ENCODE results near the gene HHAT. TPM values are rescaled to one million over a fixed set of nuclear protein-coding genes. Genes with fewer than 3 reads are reported as not detected.
"Not testable (repeated sequence)": the region's sequence is repeated elsewhere in the genome, so short reads cannot be mapped to it uniquely, and the experiment has no call there.

The HHAT gene
- polyA plus RNA-seq, 4 donors, result 0.27 to 4.0 (median 1.4) TPM

- Histone ChIP-seq H3K27me3 (ENCODE audit: control insufficient read depth in 3 of 3, insufficient read depth in 3 of 3, low read length in 3 of 3) (no peaks in the 10 kb centered on the region), H3K9me3 (ENCODE audit: control insufficient read depth in 2 of 2, insufficient read depth in 1 of 2, low read depth in 1 of 2, low read length in 1 of 2) (no peaks in the 10 kb centered on the region), H3K4me1 (ENCODE audit: control insufficient read depth in 3 of 3, insufficient read depth in 2 of 3, low read depth in 1 of 3, low read length in 2 of 3) (no peaks in the 10 kb centered on the region), H3K27ac (ENCODE audit: low read depth in 1 of 3, low read length in 2 of 3) (no peak overlapping the region), H3K36me3 (ENCODE audit: control insufficient read depth in 3 of 3, insufficient read depth in 2 of 3, low read depth in 1 of 3, low read length in 3 of 3) (no peaks in the 10 kb centered on the region), H3K4me3 (ENCODE audit: low read depth in 1 of 3, low read length in 3 of 3) (no peak overlapping the region)
- DNase-seq (no peak), FAIRE-seq (no peak)
- 94 to 98% (median 98%) methylated on average over 5 of the region's 5 CpGs for WGBS, 3 donors
Measured at GRCh38 chr1:210397681-210398080, 69.0 kb downstream of the HHAT start.

- H3K9me3 ChIP-seq (ENCODE audit: control insufficient read depth in 2 of 2, insufficient read depth in 1 of 2, low read depth in 1 of 2, low read length in 1 of 2), result no peaks in the 10 kb centered on the region
- no peak overlapping the region for H3K4me3 ChIP-seq (ENCODE audit: low read depth in 1 of 3, low read length in 3 of 3)
- H3K27me3 ChIP-seq (ENCODE audit: control insufficient read depth in 3 of 3, insufficient read depth in 3 of 3, low read length in 3 of 3), result no peaks in the 10 kb centered on the region
- FAIRE-seq (no peak), DNase-seq (no peak)
- WGBS, 3 donors, result 57 to 73% (median 72%) methylated on average over 1 of the region's 1 CpG
- H3K27ac ChIP-seq (ENCODE audit: low read depth in 1 of 3, low read length in 2 of 3), result no peak overlapping the region
- no peaks in the 10 kb centered on the region for H3K36me3 ChIP-seq (ENCODE audit: control insufficient read depth in 3 of 3, insufficient read depth in 2 of 3, low read depth in 1 of 3, low read length in 3 of 3)
- H3K4me1 ChIP-seq (ENCODE audit: control insufficient read depth in 3 of 3, insufficient read depth in 2 of 3, low read depth in 1 of 3, low read length in 2 of 3), result no peaks in the 10 kb centered on the region
Measured at GRCh38 chr1:210398466-210398865, 69.8 kb downstream of the HHAT start.

GRCh38 chr1:210400043-210400840, 71.5 kb downstream of the HHAT start:
- no peak for FAIRE-seq
- 54 to 65% (median 57%) methylated on average over 5 of the region's 5 CpGs for WGBS, 3 donors

GRCh38 chr1:210402560-210402959, 73.9 kb downstream of the HHAT start:
- Histone ChIP-seq H3K4me1 (ENCODE audit: control insufficient read depth in 3 of 3, insufficient read depth in 2 of 3, low read depth in 1 of 3, low read length in 2 of 3) (no peaks in the 10 kb centered on the region), H3K27me3 (ENCODE audit: control insufficient read depth in 3 of 3, insufficient read depth in 3 of 3, low read length in 3 of 3) (no peaks in the 10 kb centered on the region), H3K36me3 (ENCODE audit: control insufficient read depth in 3 of 3, insufficient read depth in 2 of 3, low read depth in 1 of 3, low read length in 3 of 3) (no peaks in the 10 kb centered on the region), H3K9me3 (ENCODE audit: control insufficient read depth in 2 of 2, insufficient read depth in 1 of 2, low read depth in 1 of 2, low read length in 1 of 2) (no peaks in the 10 kb centered on the region), H3K27ac (ENCODE audit: low read depth in 1 of 3, low read length in 2 of 3) (no peak overlapping the region), H3K4me3 (ENCODE audit: low read depth in 1 of 3, low read length in 3 of 3) (no peak overlapping the region)
- DNase-seq (no peak), FAIRE-seq (no peak)
- 89 to 100% (median 96%) methylated on average over 1 of the region's 1 CpG for WGBS, 3 donors

More at GRCh38 chr1:210400043-210400840, 71.5 kb downstream of the HHAT start:
- Histone ChIP-seq H3K36me3 (ENCODE audit: control insufficient read depth in 3 of 3, insufficient read depth in 2 of 3, low read depth in 1 of 3, low read length in 3 of 3) (no peaks in the 10 kb centered on the region), H3K27me3 (ENCODE audit: control insufficient read depth in 3 of 3, insufficient read depth in 3 of 3, low read length in 3 of 3) (no peaks in the 10 kb centered on the region), H3K27ac (ENCODE audit: low read depth in 1 of 3, low read length in 2 of 3) (no peak overlapping the region), H3K4me3 (ENCODE audit: low read depth in 1 of 3, low read length in 3 of 3) (no peak overlapping the region), H3K9me3 (ENCODE audit: control insufficient read depth in 2 of 2, insufficient read depth in 1 of 2, low read depth in 1 of 2, low read length in 1 of 2) (no peaks in the 10 kb centered on the region), H3K4me1 (ENCODE audit: control insufficient read depth in 3 of 3, insufficient read depth in 2 of 3, low read depth in 1 of 3, low read length in 2 of 3) (no peaks in the 10 kb centered on the region)
- DNase-seq, result peak; percentile 52 to 54

GRCh38 chr1:210405316-210405715, 76.6 kb downstream of the HHAT start:
- Histone ChIP-seq H3K4me3 (ENCODE audit: low read depth in 1 of 3, low read length in 3 of 3) (no peak overlapping the region), H3K27me3 (ENCODE audit: control insufficient read depth in 3 of 3, insufficient read depth in 3 of 3, low read length in 3 of 3) (no peaks in the 10 kb centered on the region), H3K9me3 (ENCODE audit: control insufficient read depth in 2 of 2, insufficient read depth in 1 of 2, low read depth in 1 of 2, low read length in 1 of 2) (no peaks in the 10 kb centered on the region), H3K36me3 (ENCODE audit: control insufficient read depth in 3 of 3, insufficient read depth in 2 of 3, low read depth in 1 of 3, low read length in 3 of 3) (no peaks in the 10 kb centered on the region), H3K27ac (ENCODE audit: low read depth in 1 of 3, low read length in 2 of 3) (no peak overlapping the region), H3K4me1 (ENCODE audit: control insufficient read depth in 3 of 3, insufficient read depth in 2 of 3, low read depth in 1 of 3, low read length in 2 of 3) (no peaks in the 10 kb centered on the region)
- DNase-seq (no peak), FAIRE-seq (no peak)
- 88 to 96% (median 94%) methylated on average over 4 of the region's 4 CpGs for WGBS, 3 donors

- not testable (repeated sequence) for H3K27ac ChIP-seq (ENCODE audit: low read depth in 1 of 3, low read length in 2 of 3); H3K4me3 ChIP-seq (ENCODE audit: low read depth in 1 of 3, low read length in 3 of 3); H3K27me3 ChIP-seq (ENCODE audit: control insufficient read depth in 3 of 3, insufficient read depth in 3 of 3, low read length in 3 of 3); H3K9me3 ChIP-seq (ENCODE audit: control insufficient read depth in 2 of 2, insufficient read depth in 1 of 2, low read depth in 1 of 2, low read length in 1 of 2); FAIRE-seq; H3K4me1 ChIP-seq (ENCODE audit: control insufficient read depth in 3 of 3, insufficient read depth in 2 of 3, low read depth in 1 of 3, low read length in 2 of 3); H3K36me3 ChIP-seq (ENCODE audit: control insufficient read depth in 3 of 3, insufficient read depth in 2 of 3, low read depth in 1 of 3, low read length in 3 of 3); DNase-seq
- 77 to 92% (median 86%) methylated on average over 2 of the region's 2 CpGs for WGBS, 3 donors
Measured at GRCh38 chr1:210406341-210406740, 77.6 kb downstream of the HHAT start.

- no peaks in the 10 kb centered on the region for H3K4me1 ChIP-seq (ENCODE audit: control insufficient read depth in 3 of 3, insufficient read depth in 2 of 3, low read depth in 1 of 3, low read length in 2 of 3)
- no peak overlapping the region for H3K27ac ChIP-seq (ENCODE audit: low read depth in 1 of 3, low read length in 2 of 3)
- no peaks in the 10 kb centered on the region for H3K36me3 ChIP-seq (ENCODE audit: control insufficient read depth in 3 of 3, insufficient read depth in 2 of 3, low read depth in 1 of 3, low read length in 3 of 3)
- FAIRE-seq (no peak), DNase-seq (peak; percentile 65 to 76)
- no peaks in the 10 kb centered on the region for H3K9me3 ChIP-seq (ENCODE audit: control insufficient read depth in 2 of 2, insufficient read depth in 1 of 2, low read depth in 1 of 2, low read length in 1 of 2)
- WGBS, 3 donors, result 27 to 29% (median 27%) methylated on average over 9 of the region's 9 CpGs
- H3K4me3 ChIP-seq (ENCODE audit: low read depth in 1 of 3, low read length in 3 of 3), result no peak overlapping the region
- H3K27me3 ChIP-seq (ENCODE audit: control insufficient read depth in 3 of 3, insufficient read depth in 3 of 3, low read length in 3 of 3), result no peaks in the 10 kb centered on the region
Measured at GRCh38 chr1:210407207-210407886, 78.6 kb downstream of the HHAT start.

GRCh38 chr1:210407887-210408252, 79.2 kb downstream of the HHAT start:
- 88 to 100% (median 89%) methylated on average over 1 of the region's 1 CpG for WGBS, 3 donors
- FAIRE-seq, result no peak

More at GRCh38 chr1:210407887-210408252, 79.2 kb downstream of the HHAT start:
- Histone ChIP-seq H3K27ac (ENCODE audit: low read depth in 1 of 3, low read length in 2 of 3) (no peak overlapping the region), H3K36me3 (ENCODE audit: control insufficient read depth in 3 of 3, insufficient read depth in 2 of 3, low read depth in 1 of 3, low read length in 3 of 3) (no peaks in the 10 kb centered on the region), H3K27me3 (ENCODE audit: control insufficient read depth in 3 of 3, insufficient read depth in 3 of 3, low read length in 3 of 3) (no peaks in the 10 kb centered on the region), H3K9me3 (ENCODE audit: control insufficient read depth in 2 of 2, insufficient read depth in 1 of 2, low read depth in 1 of 2, low read length in 1 of 2) (no peaks in the 10 kb centered on the region), H3K4me3 (ENCODE audit: low read depth in 1 of 3, low read length in 3 of 3) (no peak overlapping the region), H3K4me1 (ENCODE audit: control insufficient read depth in 3 of 3, insufficient read depth in 2 of 3, low read depth in 1 of 3, low read length in 2 of 3) (no peaks in the 10 kb centered on the region)
- DNase-seq, result no peak

All from small intestine (tissue), 7 donors.